GM12872 (cell line): ENCODE data around the gene ZNF232.

Experiments
- CTCF ChIP-seq: IDR thresholded peaks from 3 replicates; pipeline ENCODE4 v1.5.1; 2011; ENCODE audit warnings: low read depth, mild to moderate bottlenecking, low read length, moderate library complexity; ENCODE audit not compliant: insufficient read depth

Gene ZNF232

DNA sequence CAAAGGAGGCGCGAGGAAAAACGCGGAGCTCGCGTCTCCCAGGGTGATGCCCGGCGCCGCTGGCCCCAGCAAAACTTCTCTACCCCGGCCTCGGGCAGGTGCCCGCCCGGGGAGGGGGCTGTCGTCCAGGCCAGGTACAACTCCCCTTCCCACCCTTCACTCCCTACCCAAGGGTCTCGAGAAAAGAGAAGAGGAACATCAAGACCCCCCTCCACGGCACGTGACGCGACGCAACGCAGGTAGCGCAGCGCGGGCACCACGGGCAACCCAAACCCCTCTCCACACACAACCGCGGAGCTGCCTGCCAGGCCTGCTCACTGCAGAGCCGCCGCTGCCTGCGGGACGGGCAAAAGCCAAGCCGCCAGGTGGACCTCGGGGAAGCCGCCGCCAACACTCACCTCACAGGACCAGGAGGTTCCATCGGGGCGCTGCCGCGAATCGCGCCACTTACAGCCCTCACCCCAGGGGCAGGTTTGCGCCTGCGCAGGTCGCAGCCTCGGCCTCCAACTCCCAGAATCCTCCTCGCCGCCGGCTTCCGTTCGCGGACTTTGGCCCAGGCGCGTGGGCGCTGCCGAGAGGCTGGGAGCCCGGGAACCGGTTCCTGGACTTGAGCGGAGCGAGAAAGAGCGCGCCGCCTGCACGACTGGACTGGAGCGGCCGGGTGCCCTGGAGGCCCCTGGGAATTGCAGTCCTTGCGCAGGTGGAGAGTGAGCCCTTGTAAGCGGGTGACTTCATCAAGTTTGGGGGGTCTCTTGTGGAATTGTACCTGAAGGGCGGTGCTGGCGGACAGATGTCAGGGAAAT, at the start of gene ZNF232:
TSS of gene ZNF232 (minus strand) at position 477 of the 803 bp plus-strand sequence. CDS start at position 421, 56 bp downstream.
- no peak for TF ChIP-seq CTCF

- no peak for TF ChIP-seq CTCF
Observed at GRCh38 chr17:5139458-5139732, 27.7 kb upstream of the ZNF232 start.

- no peak for TF ChIP-seq CTCF
Observed at GRCh38 chr17:5138616-5139457, 27.2 kb upstream of the ZNF232 start.

- no peak for TF ChIP-seq CTCF
Observed at GRCh38 chr17:5135726-5136579, 24.3 kb upstream of the ZNF232 start.

DNA sequence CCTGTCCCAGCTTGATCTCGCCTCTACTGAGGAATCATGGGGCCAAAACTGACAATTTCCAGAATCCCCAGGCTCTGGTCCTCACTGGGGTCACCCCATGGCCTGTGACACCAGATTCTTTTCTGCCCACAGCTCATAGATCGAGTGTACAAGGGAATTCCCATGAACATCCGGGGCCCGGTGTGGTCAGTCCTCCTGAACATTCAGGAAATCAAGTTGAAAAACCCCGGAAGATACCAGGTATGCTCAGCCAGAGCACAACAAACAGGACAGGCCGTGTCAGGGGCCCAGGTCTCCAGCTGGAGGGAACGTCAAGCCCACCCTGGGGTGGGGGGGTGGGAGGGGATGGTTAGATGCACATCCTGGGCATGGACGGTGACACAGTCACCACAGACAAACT, 21.6 kb upstream of the ZNF232 start:
- no peak for TF ChIP-seq CTCF

- TF ChIP-seq CTCF: no peak
Observed at GRCh38 chr17:5131146-5131715, 19.6 kb upstream of the ZNF232 start.
